SK-N-SH (cell line): ENCODE results near the gene ACP3. TPM values are rescaled to one million over a fixed set of nuclear protein-coding genes. Genes with fewer than 3 reads are reported as not detected.

ENCODE experiments used
- CTCF ChIA-PET: fragments of 300-600, 350-600 bp; formaldehyde crosslinking; extraction: SDS; loops from one replicate; lab custom pipeline; 2021; lab: Yijun Ruan, JAX
- POLR2A ChIA-PET: fragments of 350-600 bp; sonication (Branson Sonifier 250); formaldehyde crosslinking; extraction: SDS; loops from one replicate; lab custom pipeline; 2020; ENCODE audit warnings: antibody characterized with exemption, inconsistent platforms; lab: Yijun Ruan, JAX
- DNase-seq: peaks from one replicate; pipeline ENCODE4 v3.0.0; 2012
- H2AFZ ChIP-seq: fragments of 200-600 bp; sonication (generic); 2 replicates; pipeline ENCODE4 v1.8.1; 2016; ENCODE audit warnings: antibody characterized with exemption, mild to moderate bottlenecking, low read depth
- H3F3A ChIP-seq: fragments of 200-600 bp; sonication (generic); replicated peaks from 2 replicates; pipeline ENCODE3; 2016; ENCODE audit warnings: antibody characterized with exemption, mild to moderate bottlenecking; ENCODE audit not compliant: insufficient read depth
- H3K27ac ChIP-seq, 2 experiments: fragments of 200-500 bp in 1 of 2; fragments of 200-600 bp in 1 of 2; sonication (Bioruptor generic) in 1 of 2; sonication (generic), shearing (Covaris generic) in 1 of 2; 2 replicates each; pipeline versions ENCODE4 v1.5.1 to v1.6.1; 2014 to 2016; ENCODE audit warnings: low read depth in 2 of 2, inconsistent platforms in 1 of 2, low read length in 1 of 2, mild to moderate bottlenecking in 1 of 2, mixed read lengths in 1 of 2
- H3K27me3 ChIP-seq: fragments of 200-600 bp; sonication (generic), shearing (Covaris generic); 2 replicates; pipeline ENCODE4 v1.6.1; 2016; ENCODE audit warnings: mixed run types; ENCODE audit not compliant: insufficient read depth
- H3K36me3 ChIP-seq, 2 experiments: fragments of 200-500 bp in 1 of 2; fragments of 200-600 bp in 1 of 2; sonication (Bioruptor generic) in 1 of 2; sonication (generic) in 1 of 2; replicated peaks in 1 of 2; 2 replicates each; pipeline versions ENCODE3 to v1.5.1; 2014 to 2016; ENCODE audit warnings: low read length in 1 of 2, mild to moderate bottlenecking in 1 of 2; ENCODE audit not compliant: insufficient read depth in 2 of 2, control insufficient read depth in 1 of 2
- H3K4me1 ChIP-seq, 2 experiments: fragments of 200-500 bp in 1 of 2; fragments of 200-600 bp in 1 of 2; sonication (Bioruptor generic) in 1 of 2; sonication (generic), shearing (Covaris generic) in 1 of 2; 2 replicates each; pipeline versions ENCODE4 v1.5.1 to v1.6.1; 2014 to 2016; ENCODE audit warnings: low read depth in 1 of 2, low read length in 1 of 2, mixed run types in 1 of 2; ENCODE audit not compliant: insufficient read depth in 2 of 2, control insufficient read depth in 1 of 2
- H3K4me2 ChIP-seq: fragments of 200-600 bp; sonication (generic), shearing (Covaris generic); 2 replicates; pipeline ENCODE4 v1.6.1; 2017; ENCODE audit warnings: mixed run types
- H3K4me3 ChIP-seq, 2 experiments: fragments of 200-500 bp in 1 of 2; fragments of 200-600 bp in 1 of 2; sonication (Bioruptor generic) in 1 of 2; sonication (generic), shearing (Covaris generic) in 1 of 2; 2 replicates each; pipeline versions ENCODE4 v1.5.1 to v1.8.1; 2014 to 2016; ENCODE audit warnings: low read depth in 2 of 2, inconsistent platforms in 1 of 2, low read length in 1 of 2, mild to moderate bottlenecking in 1 of 2, mixed read lengths in 1 of 2, moderate library complexity in 1 of 2
- H3K79me2 ChIP-seq: fragments of 200-600 bp; sonication (generic); 2 replicates; pipeline ENCODE4 v1.8.1; 2017; ENCODE audit warnings: mild to moderate bottlenecking; ENCODE audit not compliant: insufficient read depth
- H3K9ac ChIP-seq: fragments of 200-600 bp; sonication (generic); 2 replicates; pipeline ENCODE4 v1.6.1; 2017; ENCODE audit warnings: mixed run types
- H3K9me2 ChIP-seq: fragments of 200-600 bp; sonication (generic); 2 replicates; pipeline ENCODE4 v1.6.1; 2017; ENCODE audit warnings: mixed run types
- H3K9me3 ChIP-seq: fragments of 200-600 bp; sonication (generic); 2 replicates; pipeline ENCODE4 v1.6.1; 2017; ENCODE audit warnings: mixed run types, mild to moderate bottlenecking, moderate library complexity
- H4K20me1 ChIP-seq: fragments of 200-600 bp; sonication (generic); 2 replicates; pipeline ENCODE4 v1.6.1; 2017; ENCODE audit warnings: mild to moderate bottlenecking, mixed run types; ENCODE audit not compliant: insufficient read depth
- CHD2 ChIP-seq: fragments of 150-350 bp; IDR thresholded peaks from 2 replicates; pipeline ENCODE4 v1.6.1; 2018; ENCODE audit warnings: low read length; ENCODE audit not compliant: partially characterized antibody
- EP300 ChIP-seq, 2 experiments: IDR thresholded peaks; 2 replicates each; pipeline versions ENCODE4 v1.4.0 to v1.6.1; 2012; ENCODE audit warnings: borderline replicate concordance in 1 of 2, low read depth in 1 of 2, low read length in 1 of 2
- GATA2 ChIP-seq: sonication (generic); formaldehyde crosslinking; IDR thresholded peaks from 2 replicates; pipeline ENCODE4 v1.5.0; 2020; ENCODE audit warnings: mild to moderate bottlenecking, missing genetic modification reagents
- IRF3 ChIP-seq: fragments of 150-350 bp; IDR thresholded peaks from 2 replicates; pipeline ENCODE4 v1.6.1; 2016; ENCODE audit warnings: mild to moderate bottlenecking, low read depth, low read length
- JUND ChIP-seq: IDR thresholded peaks from 2 replicates; pipeline ENCODE4 v1.4.0; 2012
- MAX ChIP-seq: IDR thresholded peaks from 2 replicates; pipeline ENCODE4 v1.4.0; 2012; ENCODE audit warnings: low read depth
- MEF2A ChIP-seq: IDR thresholded peaks from 2 replicates; pipeline ENCODE4 v1.4.0; 2012; ENCODE audit warnings: low read depth, borderline replicate concordance
- NFIC ChIP-seq: IDR thresholded peaks from 2 replicates; pipeline ENCODE4 v1.4.0; 2012; ENCODE audit warnings: borderline replicate concordance
- NRF1 ChIP-seq: IDR thresholded peaks from 2 replicates; pipeline ENCODE4 v1.6.1; 2012; ENCODE audit warnings: low read depth, mild to moderate bottlenecking, low read length
- POLR2AphosphoS5 ChIP-seq: IDR thresholded peaks from 2 replicates; pipeline ENCODE4 v1.6.1; 2012; ENCODE audit warnings: low read depth, low read length
- RCOR1 ChIP-seq: fragments of 150-350 bp; IDR thresholded peaks from 2 replicates; pipeline ENCODE4 v1.6.1; 2017; ENCODE audit warnings: antibody characterized with exemption, low read length
- RXRA ChIP-seq: IDR thresholded peaks from 2 replicates; pipeline ENCODE4 v1.4.0; 2012; ENCODE audit warnings: low read depth, mild to moderate bottlenecking, borderline replicate concordance
- SIN3A ChIP-seq: IDR thresholded peaks from 2 replicates; pipeline ENCODE4 v1.6.1; 2012; ENCODE audit warnings: low read depth, mild to moderate bottlenecking, low read length, moderate library complexity, borderline replicate concordance
- SMC3 ChIP-seq: IDR thresholded peaks from 2 replicates; pipeline ENCODE4 v1.6.1; 2012; ENCODE audit warnings: low read depth, low read length, improper control_type of control experiment
- TAF1 ChIP-seq: IDR thresholded peaks from 2 replicates; pipeline ENCODE4 v1.6.1; 2012; ENCODE audit warnings: low read depth, mild to moderate bottlenecking, low read length, moderate library complexity, borderline replicate concordance
- TCF12 ChIP-seq: IDR thresholded peaks from 2 replicates; pipeline ENCODE4 v1.4.0; 2012
- TEAD4 ChIP-seq: IDR thresholded peaks from 2 replicates; pipeline ENCODE4 v1.4.0; 2012; ENCODE audit warnings: mild to moderate bottlenecking, borderline replicate concordance; ENCODE audit not compliant: insufficient read depth
- USF1 ChIP-seq: IDR thresholded peaks from 2 replicates; pipeline ENCODE4 v1.4.0; 2012; ENCODE audit warnings: low read depth, borderline replicate concordance
- ZBTB33 ChIP-seq: IDR thresholded peaks from 2 replicates; pipeline ENCODE4 v1.4.0; 2012; ENCODE audit warnings: low read depth, borderline replicate concordance
- WGBS: methylation state at CpG from one replicate; pipeline ENCODE4 v1.1.6; 2017; ENCODE audit warnings: low lambda C conversion rate; 5-methylcytosine and 5-hydroxymethylcytosine counted together
- polyA plus RNA-seq, 3 experiments: library from polyadenylated mRNA; depleted of rRNA; stranded (reverse); fragments of >200 nt; gene quantifications; 2 replicates each; pipeline ENCODE4 v1.2.3, GENCODE V29; 2012
- TF ChIP-seq, protein P1 (sequence below): IDR thresholded peaks from 2 replicates; pipeline ENCODE4; 2012

Gene ACP3
- polyA plus RNA-seq, 1 of the 3 experiments (the other 2 are of a cell fraction), result 0.30 TPM

DNA sequence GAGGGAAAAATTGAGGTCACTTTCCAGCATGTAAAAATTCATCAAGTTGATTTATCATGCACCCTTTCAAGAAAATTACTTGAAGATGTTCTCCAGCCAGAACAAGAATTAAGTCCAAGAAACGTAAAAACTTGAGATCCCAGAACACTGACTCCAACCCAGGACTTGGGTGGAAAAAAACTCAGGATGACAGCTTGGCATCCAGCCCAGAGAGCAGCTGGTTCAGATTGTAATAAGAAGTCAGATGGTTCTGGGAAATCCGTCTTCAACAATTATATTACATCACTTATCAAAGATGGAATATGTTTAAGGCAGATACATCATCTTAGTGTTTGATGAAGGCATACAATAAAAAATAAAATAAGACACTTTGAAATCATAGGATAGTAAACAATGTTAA is 77.1 kb downstream of the ACP3 start:
- no peak overlapping the region for H2AFZ ChIP-seq
- no peaks in the 10 kb centered on the region for H3F3A ChIP-seq
- H3K27me3 ChIP-seq, result no peaks in the 10 kb centered on the region
- peak; percentile 56 for DNase-seq
- H3K9me3 ChIP-seq, result no peaks in the 10 kb centered on the region
- POLR2A ChIA-PET, result no interaction called here
- no peak overlapping the region for H3K4me3 ChIP-seq
- H3K9me2 ChIP-seq, result no peaks in the 10 kb centered on the region
- H4K20me1 ChIP-seq, result no peaks in the 10 kb centered on the region
- CTCF ChIA-PET, result interaction anchor here (1.5 to 14.1 kb wide), 4 partner anchors 13 to 359 kb away, joined by 3 to 383 read pairs (median 42); partner anchors contain the start of gene CPNE4
- no peaks in the 10 kb centered on the region for H3K36me3 ChIP-seq
- 6% methylated on average over 2 of the region's 2 CpGs for WGBS
- TF ChIP-seq RXRA (no peak), SIN3A (0 out of 2 replicates have a peak, but pooled peaks have one; percentile 56), TCF12 (peak; percentile 93), NFIC (peak; percentile 88), GATA2 (CRISPR knock-in tag) (peak; percentile 13; the same call in 1 of the 2 replicates), JUND (peak; percentile 33; the same call in 1 of the 2 replicates), EP300 (IDR thresholded peaks at IDR 0.05; ENCODE audit: borderline replicate concordance in 1 of 2, low read depth in 1 of 2, low read length in 1 of 2) (peak; percentile 13 to 73; a peak in 3 of 4 replicates), CHD2 (no peak), POLR2AphosphoS5 (peak; percentile 63), MEF2A (no peak), TEAD4 (no peak), RCOR1 (peak; percentile 51; the same call in 1 of the 2 replicates)
- TF ChIP-seq, protein P1, sequence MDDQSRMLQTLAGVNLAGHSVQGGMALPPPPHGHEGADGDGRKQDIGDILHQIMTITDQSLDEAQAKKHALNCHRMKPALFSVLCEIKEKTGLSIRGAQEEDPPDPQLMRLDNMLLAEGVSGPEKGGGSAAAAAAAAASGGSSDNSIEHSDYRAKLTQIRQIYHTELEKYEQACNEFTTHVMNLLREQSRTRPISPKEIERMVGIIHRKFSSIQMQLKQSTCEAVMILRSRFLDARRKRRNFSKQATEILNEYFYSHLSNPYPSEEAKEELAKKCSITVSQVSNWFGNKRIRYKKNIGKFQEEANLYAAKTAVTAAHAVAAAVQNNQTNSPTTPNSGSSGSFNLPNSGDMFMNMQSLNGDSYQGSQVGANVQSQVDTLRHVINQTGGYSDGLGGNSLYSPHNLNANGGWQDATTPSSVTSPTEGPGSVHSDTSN, result peak; percentile 87
- H3K9ac ChIP-seq, result no peak overlapping the region
- no peaks in the 10 kb centered on the region for H3K79me2 ChIP-seq
- H3K4me1 ChIP-seq, result peaks cover 0 to 12% of the 10 kb centered on the region in 2 experiments; a peak in 2 of 4 replicates
- H3K27ac ChIP-seq, result no peak overlapping the region; a peak in 1 of 4 replicates
- no peak overlapping the region for H3K4me2 ChIP-seq

DNA sequence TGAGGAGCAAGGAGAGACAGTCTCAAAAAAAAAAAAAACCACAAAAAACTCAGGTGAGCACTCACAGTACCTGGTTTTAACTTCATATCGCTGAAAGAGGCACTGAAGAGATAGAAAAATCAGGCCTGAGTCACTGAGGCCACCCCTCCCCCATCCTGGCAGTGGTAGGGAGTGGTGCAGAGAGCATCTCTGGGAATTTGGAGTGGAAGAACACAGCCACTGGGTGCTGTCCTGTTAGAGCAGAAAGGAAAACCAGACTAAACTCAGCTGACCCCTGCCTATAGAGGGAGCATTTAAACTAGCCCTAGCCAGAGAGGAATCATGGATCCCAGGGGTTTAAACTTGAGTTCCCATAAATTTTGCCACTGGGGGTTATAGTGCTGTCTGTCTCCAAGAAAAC is 77.9 kb downstream of the ACP3 start:
- Histone ChIP-seq H3K9ac (no peak overlapping the region), H3K27ac (no peak overlapping the region), H3K27me3 (no peaks in the 10 kb centered on the region), H3K9me2 (no peaks in the 10 kb centered on the region), H3K9me3 (no peaks in the 10 kb centered on the region), H3K4me2 (no peak overlapping the region), H3K4me1 (peaks cover 0 to 12% of the 10 kb centered on the region in 2 experiments; a peak in 2 of 4 replicates), H4K20me1 (no peaks in the 10 kb centered on the region), H3K36me3 (no peaks in the 10 kb centered on the region), H3K79me2 (no peaks in the 10 kb centered on the region), H3K4me3 (no peak overlapping the region), H3F3A (no peaks in the 10 kb centered on the region), H2AFZ (no peak overlapping the region)
- ChIA-PET CTCF (interaction anchor here (1.5 to 14.1 kb wide), 5 partner anchors 14 to 360 kb away, joined by 3 to 383 read pairs (median 4); partner anchors contain the start of gene CPNE4), POLR2A (no interaction called here)
- 31% methylated on average over 1 of the region's 1 CpG for WGBS
- DNase-seq, result no peak
- TF ChIP-seq JUND, result no peak
- no peak for TF ChIP-seq MAX
- no peak for TF ChIP-seq SIN3A
- no peak for TF ChIP-seq IRF3
- TF ChIP-seq TAF1, result no peak
- TF ChIP-seq CHD2, result no peak
- no peak for TF ChIP-seq SMC3
- TF ChIP-seq USF1, result no peak
- TF ChIP-seq NRF1, result no peak
- TF ChIP-seq EP300 (IDR thresholded peaks at IDR 0.05; ENCODE audit: borderline replicate concordance in 1 of 2, low read depth in 1 of 2, low read length in 1 of 2), result no peak
- TF ChIP-seq MEF2A, result no peak
- TF ChIP-seq ZBTB33, result no peak
- no peak for TF ChIP-seq TEAD4
- TF ChIP-seq GATA2 (CRISPR knock-in tag), result no peak
